MV-4-11 (cell line): ENCODE measurements around the gene DRC3.
"Not testable (repeated sequence)": the region's sequence is repeated elsewhere in the genome, so short reads cannot be mapped to it uniquely, and the experiment has no call there.

Experiments used
- DNase-seq: peaks from one replicate; lab custom pipeline; 2025; lab: John Stamatoyannopoulos, UW

DRC3 gene

GRCh38 chr17:17994271-17995069 is 21.8 kb downstream of the DRC3 start:
- DNase-seq: no peak

GRCh38 chr17:17995887-17996286 is 23.2 kb downstream of the DRC3 start:
- not testable (repeated sequence) for DNase-seq

DNA sequence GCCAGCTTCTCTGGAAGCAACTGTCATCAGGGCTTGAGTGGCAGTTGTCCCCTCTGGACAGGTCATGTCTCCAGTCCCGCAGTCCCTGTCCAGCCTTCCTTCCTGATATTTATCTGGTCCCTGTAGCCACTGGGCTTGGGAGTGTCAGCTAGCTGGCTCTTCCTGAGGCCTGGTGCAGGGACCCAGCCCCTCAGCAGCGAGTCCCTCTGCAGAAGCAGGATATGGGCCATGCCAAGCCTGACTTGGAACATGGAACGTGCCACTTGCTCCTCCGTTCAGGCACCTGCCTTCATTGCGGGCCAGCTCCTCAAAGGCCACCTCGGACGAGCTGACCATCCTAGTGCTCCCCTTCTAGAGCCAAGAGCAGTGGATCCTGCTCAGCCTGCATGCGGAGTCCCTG is 26.3 kb downstream of the DRC3 start:
- DNase-seq: no peak

DNA sequence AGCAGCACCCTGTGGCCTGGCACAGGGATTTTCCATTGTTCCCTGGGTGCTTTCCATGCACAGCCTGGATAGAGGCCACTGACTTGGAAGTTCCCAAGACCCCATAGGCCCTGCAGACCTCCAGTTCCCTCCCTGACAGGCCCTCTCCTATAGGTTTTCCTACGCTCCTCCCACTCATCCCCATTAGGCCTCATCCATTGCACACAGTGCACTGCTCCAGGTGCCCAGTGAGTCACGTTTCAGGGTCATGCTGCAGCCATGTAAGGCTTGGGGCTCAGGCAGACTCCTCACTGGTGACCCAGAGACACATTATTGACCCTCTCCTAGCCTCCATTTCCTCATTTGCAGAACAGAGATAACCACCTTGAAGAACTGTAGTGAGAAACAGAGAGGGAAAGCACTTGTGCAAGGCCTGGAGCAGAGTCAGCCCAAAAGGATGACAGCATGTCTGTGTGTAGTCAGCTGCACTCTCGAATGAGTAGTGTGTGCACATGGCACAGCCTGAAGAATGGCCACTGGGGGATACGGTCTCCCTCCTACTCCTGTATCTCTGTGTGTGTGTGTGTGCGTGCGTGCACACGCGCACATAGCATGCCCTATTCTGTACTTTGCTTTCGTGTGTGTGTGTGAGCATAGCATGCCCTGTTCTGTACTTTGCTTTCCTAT is 26.8 kb downstream of the DRC3 start:
- no peak for DNase-seq

DNA sequence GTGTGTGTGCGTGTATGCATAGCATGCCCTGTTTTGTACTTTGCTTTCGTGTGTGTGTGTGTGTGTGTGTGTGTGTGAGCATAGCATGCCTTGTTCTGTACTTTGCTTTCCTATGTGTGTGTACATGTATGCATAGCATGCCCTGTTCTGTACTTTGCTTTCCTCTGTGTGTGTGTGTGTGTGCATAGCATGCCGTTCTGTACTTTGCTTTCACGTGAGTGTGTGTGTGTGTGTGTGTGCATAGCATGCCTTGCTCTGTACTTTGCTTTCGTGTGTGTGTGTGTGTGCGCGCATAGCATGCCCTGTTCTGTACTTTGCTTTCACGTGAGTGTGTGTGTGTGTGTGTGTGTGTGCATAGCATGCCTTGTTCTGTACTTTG is 27.4 kb downstream of the DRC3 start:
- DNase-seq: no peak

DNA sequence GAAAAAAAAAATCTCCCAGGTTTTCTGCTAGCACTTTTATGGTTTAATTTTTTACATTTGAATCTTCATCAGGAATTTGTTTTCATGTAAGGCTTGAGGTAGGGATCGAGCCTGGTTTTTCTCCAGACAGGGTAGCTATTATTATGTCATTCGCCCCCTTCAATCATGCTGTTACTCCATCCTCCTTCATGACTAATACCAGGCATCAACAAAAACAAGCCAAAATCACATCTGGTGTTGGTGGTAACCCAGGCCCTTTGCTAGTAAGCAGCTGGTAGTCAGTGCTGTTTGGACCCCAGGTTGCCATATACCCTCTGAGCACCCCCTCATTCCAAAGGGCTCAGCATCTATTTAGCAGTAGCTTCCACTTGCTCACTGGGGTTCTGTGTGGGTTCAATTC is 29.5 kb downstream of the DRC3 start:
- no peak for DNase-seq

DNA sequence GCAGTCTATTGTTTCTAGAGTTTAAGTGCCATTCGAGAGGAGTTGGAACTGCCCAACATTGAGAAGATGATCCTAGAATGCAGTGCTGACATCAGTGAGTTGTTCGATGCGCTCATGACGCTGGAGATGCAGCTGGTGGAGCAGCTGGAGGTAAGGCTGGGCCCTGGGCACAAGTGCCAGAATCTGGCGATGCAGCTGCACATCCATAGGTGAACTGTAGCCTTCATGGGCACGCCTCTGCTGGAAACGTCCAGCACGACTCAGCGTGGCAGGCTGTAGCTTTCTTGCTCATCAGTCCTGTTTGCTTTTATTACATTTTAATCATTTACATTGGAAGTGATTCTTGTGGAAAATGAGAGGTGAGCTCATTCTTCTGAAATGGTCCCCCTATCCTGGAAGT is 31.7 kb downstream of the DRC3 start:
- no peak for DNase-seq

DNA sequence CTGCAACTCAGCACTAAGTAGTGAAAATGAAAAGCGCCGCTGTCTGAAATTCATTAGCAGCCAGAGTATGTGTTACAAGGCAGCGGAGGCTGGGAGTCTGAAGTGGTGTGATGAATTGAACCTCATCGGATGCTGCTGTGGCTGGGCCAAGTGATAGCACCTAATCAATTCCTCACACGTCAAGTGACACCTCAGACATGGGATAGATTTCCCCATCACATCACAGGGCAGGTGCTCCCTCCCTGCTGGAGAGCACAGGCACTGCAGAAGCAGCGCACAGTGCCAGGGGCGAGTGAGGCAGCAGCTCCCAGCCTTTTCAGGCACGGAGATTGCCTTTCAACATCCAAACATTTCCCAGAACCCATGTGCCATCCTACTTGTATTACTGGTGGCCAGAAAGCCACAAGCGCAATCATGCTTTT is 32.2 kb downstream of the DRC3 start:
- no peak for DNase-seq

DNA sequence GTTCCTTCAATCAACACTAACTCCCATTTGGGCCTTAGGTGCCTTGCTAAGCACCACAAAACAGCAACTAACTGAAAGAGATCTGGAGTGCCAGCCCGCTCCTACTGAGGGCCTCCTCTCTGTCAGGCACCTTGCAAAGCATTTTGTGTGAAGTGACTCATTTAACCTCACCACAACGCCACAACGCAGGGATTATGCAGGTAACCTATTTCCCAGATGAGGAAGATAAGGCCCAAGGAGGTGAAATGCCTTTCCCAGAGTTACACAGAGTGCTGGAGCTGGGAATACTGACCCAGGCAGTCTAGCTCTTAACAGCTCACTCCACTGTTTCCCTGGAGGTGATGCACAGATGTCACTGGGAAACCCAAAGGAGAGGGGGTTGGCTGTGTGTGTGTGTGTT is 32.8 kb downstream of the DRC3 start:
- DNase-seq: no peak

DNA sequence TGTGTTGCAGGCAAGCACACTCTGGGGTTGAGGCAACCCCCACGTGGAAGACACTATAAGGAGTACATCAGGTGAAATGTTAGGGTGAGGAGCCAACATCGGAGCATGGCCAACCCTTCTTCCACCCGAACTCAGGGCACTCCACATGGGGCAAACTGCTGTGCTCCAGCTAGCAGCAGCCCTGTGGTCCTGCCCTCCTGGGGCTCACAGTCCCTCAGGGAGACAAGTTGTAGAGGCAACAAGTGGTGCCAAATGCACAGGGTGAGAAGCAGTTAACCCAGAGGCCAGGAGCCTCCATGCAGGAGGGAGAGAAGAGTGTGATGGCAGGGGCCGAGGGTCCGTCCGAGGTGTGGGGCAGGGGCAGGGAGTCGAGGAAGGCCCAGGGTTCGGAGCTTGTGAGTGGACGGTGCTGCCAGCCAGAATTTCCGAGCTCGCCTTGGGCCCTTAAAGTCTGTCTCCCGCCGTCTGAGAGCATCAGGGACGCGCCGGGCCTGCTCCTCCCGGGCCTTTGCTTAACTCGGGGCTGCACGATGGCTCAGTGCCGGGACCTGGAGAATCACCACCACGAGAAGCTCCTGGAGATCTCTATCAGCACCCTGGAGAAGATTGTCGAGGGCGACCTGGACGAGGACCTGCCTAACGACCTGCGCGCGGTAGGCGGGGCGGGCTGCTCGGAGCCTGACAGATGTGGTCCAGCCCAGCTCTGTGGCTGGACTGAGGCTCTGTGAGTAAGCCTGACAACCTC is 34.0 kb downstream of the DRC3 start:
- DNase-seq: no peak

- no peak for DNase-seq
Measured at GRCh38 chr17:18008496-18009268, 36.0 kb downstream of the DRC3 start.

DNA sequence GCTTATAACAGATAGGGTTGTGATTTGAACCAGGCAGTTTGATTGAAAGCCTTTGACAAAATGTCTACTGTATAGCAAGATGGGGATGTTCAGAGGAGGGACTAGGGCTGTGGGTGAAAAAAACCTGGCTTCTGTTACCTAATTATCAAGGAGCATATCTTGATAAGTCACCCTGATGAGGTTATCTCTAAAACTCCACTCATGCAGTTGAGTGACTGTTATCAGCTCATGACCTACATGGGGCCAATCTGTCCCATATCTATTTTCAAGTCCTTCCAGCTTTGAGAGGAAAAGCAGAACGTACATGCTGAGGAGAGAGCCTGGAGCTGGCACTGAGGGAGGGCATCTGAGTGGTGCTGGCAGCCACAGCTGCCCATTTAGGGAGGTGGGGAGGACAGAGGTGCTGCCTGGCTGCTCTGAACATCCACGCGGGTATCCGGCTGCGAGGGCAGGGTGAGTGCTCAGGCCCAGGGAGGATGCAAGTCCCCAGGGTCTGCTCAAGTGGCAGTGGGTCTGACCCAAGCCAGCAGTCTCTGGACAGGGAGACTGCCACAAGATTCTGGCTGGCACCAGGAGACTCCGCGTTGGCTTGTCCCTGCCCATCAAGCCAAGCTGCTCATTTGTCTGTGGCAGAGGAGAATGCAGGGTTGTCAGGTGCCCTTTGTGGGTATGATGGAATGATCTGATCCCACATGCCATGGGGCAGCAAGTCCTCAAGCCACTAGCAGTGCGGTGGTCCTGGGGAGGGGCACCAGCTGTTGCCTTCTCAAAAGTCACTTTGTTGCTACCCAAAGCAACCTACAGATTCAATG is 37.2 kb downstream of the DRC3 start:
- DNase-seq: no peak

- DNase-seq: no peak
Measured at GRCh38 chr17:18011286-18011685, 38.6 kb downstream of the DRC3 start.

- DNase-seq: no peak
Measured at GRCh38 chr17:18014006-18014405, 41.3 kb downstream of the DRC3 start.

DNA sequence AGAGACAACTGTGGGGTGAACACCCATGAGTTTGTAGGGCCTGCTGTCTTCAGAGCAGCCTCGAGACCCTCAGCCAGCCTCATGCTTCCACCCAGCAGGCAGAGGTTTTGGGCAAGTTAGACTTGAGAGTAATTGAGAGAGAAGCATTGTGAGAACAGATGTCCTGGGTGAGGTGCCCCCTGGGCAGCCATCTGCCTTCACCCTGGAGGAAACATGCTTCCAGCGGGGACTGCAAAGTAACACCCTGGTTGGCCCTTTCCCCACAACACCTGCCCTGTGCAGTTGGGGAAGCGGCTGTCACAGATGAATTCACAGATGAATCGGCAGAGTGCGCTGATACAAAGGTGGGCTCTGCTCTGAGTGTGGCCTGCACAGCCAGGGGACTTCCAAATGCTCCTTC is 42.9 kb downstream of the DRC3 start:
- no peak for DNase-seq

GRCh38 chr17:18016426-18016825 is 43.8 kb downstream of the DRC3 start:
- no peak for DNase-seq

- DNase-seq: no peak
Measured at GRCh38 chr17:18017958-18018357, 45.3 kb downstream of the DRC3 start.

DNA sequence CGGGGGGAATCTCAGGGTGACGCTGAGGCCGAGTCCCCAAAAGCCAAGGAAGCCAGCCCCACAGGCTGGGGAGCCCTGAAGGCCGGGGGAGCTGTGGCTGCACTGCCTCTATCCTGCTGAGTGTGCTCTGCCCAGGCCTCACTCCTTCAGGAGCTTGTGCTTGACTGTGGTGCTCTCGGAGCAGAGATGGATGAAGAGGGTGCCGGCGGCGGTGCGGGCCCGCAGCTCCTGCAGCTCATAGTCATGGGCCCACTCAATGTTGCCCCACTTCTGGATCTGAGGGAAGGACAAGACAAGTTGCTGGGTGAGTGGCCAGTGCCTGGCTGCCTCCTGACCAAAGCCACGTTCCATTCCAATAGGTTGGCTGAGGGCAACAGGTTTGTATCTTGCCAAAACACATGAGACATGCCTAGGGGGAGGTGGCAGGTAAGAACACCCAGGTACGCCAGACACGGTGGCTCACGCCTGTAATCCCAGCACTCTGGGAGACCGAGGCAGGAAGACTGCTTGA is 45.8 kb downstream of the DRC3 start:
- DNase-seq: no peak

- DNase-seq: no peak
Measured at GRCh38 chr17:18019838-18020154, 47.1 kb downstream of the DRC3 start.

GRCh38 chr17:18020971-18021370 is 48.3 kb downstream of the DRC3 start:
- DNase-seq: no peak

- DNase-seq: no peak
Measured at GRCh38 chr17:18021372-18021771, 48.7 kb downstream of the DRC3 start.
